Epithelial cell of proximal tubule (primary cell): ENCODE measurements around the gene HDGFL2. TPM values are rescaled to one million over a fixed set of nuclear protein-coding genes. Genes with fewer than 3 reads are reported as not detected.
"Not testable (repeated sequence)": the region's sequence is repeated elsewhere in the genome, so short reads cannot be mapped to it uniquely, and the experiment has no call there.

ENCODE experiments used
- DNase-seq: peaks from one replicate; pipeline ENCODE4 v3.0.0-alpha.2; 2011; ENCODE audit warnings: low read depth
- H3K4me3 ChIP-seq: 2 replicates; pipeline ENCODE4 v1.5.1; 2011; ENCODE audit warnings: low read depth, mild to moderate bottlenecking, low read length
- total RNA-seq: library from RNA; depleted of rRNA; stranded (reverse); fragments of >200 nt; gene quantifications from 2 replicates; pipeline ENCODE4 v1.2.3, GENCODE V29; 2015
- TF ChIP-seq, protein P1 (sequence below): conservative IDR thresholded peaks from 2 replicates; pipeline ENCODE4 v1.5.1; 2012; ENCODE audit warnings: low read depth, mild to moderate bottlenecking, low read length

Gene HDGFL2
- total RNA-seq, 1 donor from 2014 or later = 91.8 TPM

DNA sequence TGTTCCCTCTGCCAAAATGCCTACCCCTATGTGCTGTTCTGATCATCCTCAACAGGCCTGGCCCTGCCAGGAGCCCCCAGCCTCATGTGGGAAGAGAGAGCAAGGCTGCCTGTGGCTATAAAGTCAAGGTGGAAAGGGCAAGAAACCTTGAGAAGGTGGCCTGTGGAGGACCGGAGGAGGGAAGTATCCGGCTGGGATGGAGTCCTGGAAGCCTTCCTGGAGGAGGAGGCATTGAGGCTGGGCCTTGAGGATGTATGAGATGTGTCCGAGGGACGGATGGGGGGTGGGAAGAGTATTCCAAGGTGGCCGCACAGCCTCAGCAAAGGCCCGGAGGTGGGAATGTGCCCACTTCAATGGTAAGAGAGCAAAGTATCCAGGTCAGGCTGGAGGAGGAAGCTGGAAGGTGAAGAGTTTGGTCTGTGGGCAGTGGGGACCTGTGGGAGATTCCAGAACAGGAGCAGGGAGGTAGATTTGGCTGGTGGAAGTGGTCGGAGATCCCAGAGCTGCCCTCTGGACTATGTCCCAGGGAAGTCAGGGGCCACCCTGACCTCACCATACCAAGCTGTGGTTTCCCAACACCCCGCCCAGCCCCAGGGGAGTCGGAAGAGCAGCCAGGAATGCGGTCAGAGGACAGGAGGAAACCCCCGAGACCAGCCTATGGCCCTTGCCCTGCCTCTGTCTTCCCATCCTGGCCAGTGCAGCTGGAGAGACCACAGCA is 49.2 kb downstream of the HDGFL2 start:
- no peak overlapping the region for H3K4me3 ChIP-seq
- TF ChIP-seq, protein P1, sequence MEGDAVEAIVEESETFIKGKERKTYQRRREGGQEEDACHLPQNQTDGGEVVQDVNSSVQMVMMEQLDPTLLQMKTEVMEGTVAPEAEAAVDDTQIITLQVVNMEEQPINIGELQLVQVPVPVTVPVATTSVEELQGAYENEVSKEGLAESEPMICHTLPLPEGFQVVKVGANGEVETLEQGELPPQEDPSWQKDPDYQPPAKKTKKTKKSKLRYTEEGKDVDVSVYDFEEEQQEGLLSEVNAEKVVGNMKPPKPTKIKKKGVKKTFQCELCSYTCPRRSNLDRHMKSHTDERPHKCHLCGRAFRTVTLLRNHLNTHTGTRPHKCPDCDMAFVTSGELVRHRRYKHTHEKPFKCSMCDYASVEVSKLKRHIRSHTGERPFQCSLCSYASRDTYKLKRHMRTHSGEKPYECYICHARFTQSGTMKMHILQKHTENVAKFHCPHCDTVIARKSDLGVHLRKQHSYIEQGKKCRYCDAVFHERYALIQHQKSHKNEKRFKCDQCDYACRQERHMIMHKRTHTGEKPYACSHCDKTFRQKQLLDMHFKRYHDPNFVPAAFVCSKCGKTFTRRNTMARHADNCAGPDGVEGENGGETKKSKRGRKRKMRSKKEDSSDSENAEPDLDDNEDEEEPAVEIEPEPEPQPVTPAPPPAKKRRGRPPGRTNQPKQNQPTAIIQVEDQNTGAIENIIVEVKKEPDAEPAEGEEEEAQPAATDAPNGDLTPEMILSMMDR = no peak
- DNase-seq = no peak

DNA sequence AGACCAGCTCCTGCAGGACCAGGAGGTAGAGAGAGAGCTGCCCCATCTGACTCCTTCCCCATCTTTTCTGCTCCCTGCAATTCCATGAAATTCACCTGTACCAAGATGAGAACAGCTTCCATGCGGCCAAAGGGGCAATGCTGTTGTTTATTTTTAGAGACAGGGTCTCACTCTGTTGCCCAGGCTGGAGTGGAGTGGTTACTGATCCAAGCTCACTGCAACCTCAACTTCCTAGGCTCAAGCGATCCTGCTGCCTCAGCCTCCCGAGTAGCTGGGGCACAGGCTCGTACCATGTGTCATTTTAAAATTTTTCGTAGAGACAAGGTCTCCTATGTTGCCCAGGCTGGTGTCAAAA is 49.8 kb downstream of the HDGFL2 start:
- H3K4me3 ChIP-seq = no peak overlapping the region
- TF ChIP-seq, protein P1 = no peak
- DNase-seq = no peak

DNA sequence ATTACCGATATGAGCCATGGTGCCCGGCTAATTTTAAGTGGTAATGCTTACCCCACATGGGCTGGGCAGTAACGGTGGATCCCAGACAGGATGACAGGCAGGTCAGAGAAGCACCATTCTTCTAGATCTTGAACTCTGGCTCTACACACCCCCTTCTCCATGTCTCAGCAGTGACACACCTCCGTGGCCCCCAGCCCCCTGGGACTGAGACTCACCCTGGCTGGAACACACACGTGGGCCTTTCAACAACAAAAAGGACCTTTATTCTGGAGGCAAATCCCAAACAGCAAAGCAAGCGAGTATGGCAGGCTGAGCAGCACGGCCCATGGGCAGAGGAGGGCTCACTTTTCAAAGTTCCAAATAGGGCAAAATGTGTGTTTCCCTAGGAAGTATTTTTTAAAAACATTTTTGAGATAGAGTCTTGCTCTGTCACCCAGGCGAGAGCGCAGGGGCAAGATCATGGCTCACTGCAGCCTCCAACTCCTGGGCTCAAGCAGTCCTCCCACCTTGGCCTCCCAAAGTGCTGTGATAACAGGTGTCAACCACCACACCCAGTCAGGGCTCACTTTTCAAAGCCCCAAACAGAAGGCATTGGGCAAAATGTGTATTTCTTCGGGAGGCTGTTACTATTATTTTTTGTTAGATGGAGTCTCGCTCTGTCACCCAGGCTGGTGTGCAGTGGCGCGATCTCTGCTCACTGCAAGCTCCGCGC is 50.4 kb downstream of the HDGFL2 start:
- DNase-seq = no peak
- no peak overlapping the region for H3K4me3 ChIP-seq
- TF ChIP-seq, protein P1 = no peak

DNA sequence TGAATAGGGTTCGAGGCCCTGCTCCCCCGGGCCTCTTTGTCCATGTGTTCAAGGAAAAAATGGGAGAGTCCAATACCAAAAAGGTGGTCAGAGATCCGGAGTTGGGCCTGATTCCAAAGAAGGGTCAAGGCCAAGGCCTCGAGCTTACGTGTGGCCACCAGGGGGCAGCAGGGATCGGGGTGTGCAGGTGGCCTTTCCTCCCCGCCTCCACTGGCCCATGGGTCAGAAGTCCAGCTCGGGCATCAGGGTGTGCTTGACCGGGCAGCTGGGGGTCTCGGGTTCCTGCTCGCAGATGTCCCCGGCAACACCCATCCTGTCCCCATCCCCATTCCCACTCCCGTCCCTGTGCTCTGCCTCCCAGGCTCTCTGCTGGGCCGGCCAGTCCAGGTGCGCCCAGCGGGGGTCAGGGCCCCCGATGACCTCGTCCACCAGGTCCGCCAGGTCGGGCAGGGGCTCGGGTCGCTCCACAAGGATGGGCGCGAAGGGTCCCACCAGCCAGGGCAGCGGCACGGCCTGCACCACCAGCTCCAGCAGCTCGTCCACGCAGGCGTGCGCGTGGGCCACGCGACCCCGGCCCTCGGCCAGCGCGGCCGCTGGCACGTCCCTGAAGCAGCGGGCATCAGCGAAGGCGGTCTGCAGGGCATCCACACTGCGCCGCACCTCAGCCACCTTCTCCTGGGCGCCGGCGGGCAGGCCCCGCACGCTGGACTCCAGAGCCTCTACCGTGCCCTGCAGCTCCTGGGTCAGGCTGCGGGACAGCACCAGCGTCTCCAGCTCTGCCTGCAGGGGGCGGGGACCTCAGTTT is 51.4 kb downstream of the HDGFL2 start:
- H3K4me3 ChIP-seq = no peak overlapping the region
- no peak for DNase-seq
- TF ChIP-seq, protein P1 = peak; percentile 91

DNA sequence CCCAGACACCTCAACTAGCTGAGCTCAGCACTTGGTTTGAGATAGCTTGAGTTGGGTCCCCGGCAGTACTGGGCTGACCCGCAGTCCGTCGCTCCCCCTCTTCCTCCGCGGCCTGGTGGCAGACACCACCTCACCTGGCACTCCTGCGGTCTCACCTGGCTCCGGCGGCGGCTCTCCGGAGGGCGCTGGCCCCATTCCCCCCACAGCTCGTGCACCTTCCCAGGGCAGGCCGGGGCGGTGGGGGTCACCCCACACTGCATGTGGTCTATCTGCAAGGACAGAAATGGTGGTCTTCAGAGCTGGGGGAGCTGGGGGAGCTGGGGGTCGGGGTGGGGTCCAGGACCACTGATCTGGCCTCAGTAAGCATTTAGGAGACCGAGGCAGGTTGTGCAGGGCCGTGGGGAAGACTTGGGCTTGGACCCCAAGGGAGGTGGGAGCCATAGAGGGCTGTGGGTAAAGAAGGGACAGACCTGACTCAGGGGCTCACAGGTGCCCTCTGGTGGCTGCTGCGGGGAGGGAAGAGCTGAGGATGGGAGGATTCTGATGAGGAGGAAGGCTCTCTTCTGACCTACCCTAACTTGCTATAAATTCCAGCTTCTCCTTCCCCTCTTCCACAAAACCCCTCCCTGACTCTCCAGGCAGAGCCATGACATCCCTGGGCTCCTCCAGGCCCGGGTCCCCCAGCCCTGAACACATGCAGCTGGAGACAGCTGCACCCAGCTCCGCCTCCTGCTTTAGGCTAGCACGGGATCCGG is 52.9 kb downstream of the HDGFL2 start:
- no peak overlapping the region for H3K4me3 ChIP-seq
- no peak for DNase-seq
- TF ChIP-seq, protein P1 = peak; percentile 83

DNA sequence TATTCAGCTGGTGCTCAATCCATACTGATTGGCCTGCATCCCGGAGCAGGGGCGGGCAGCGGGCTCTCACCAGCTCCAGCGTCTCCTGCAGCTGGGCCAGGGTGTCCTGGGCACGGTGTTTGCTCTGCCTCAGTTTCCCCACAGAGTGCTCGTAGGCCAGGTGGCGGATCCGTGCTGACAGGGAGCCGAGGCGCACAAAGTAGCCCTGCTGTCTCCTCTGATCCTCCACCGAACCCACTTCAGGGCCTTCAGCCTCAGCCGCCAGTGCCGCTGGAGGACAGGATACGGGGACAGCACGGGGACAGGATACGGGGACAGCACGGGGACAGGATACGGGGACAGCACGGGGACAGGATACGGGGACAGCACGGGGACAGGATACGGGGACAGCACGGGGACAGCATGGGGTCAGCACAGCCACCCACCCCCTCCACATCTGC is 53.5 kb downstream of the HDGFL2 start:
- TF ChIP-seq, protein P1 = no peak
- no peak for DNase-seq
- H3K4me3 ChIP-seq = no peak overlapping the region

DNA sequence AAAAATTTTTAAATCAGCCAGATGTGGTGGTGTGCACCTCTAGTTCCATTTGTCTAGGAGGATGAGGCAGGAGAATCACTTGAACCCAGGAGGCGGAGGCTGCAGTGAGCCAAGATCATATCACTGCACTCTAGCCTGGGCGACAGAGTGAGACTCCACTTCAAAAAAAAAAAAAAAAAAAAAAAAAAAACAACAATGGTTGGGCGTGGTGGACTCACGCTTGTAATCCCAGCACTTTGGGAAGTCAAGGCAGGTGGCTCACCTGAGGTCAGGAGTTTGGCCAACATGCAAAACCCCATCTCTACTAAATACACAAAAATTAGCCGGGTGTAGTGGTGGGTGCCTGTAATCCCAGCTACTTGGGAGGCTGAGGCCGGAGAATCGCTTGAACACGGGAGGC is 55.3 kb downstream of the HDGFL2 start:
- not testable (repeated sequence) for H3K4me3 ChIP-seq, DNase-seq
